Keratinocyte (primary cell): ENCODE data around the gene IL37.
"Not testable (repeated sequence)": the region's sequence is repeated elsewhere in the genome, so short reads cannot be mapped to it uniquely, and the experiment has no call there.

Source experiments
- EZH2 ChIP-seq: IDR thresholded peaks from one replicate; pipeline ENCODE4 v1.6.1; 2012; ENCODE audit warnings: inconsistent platforms, mild to moderate bottlenecking, low read length, moderate library complexity
- TF ChIP-seq, protein P1 (sequence below), 3 experiments: IDR thresholded peaks in 1 of 3; conservative IDR thresholded peaks in 1 of 3; optimal IDR thresholded peaks in 1 of 3; 2 replicates in 2 of 3; 3 replicates in 1 of 3; pipeline versions ENCODE3 to v1.5.1; 2011; ENCODE audit warnings: low read length in 3 of 3, mild to moderate bottlenecking in 3 of 3, moderate library complexity in 2 of 3, control low read depth in 1 of 3, inconsistent platforms in 1 of 3; ENCODE audit not compliant: insufficient read depth in 2 of 3; ENCODE audit errors: extremely low read depth in 1 of 3

DNA sequence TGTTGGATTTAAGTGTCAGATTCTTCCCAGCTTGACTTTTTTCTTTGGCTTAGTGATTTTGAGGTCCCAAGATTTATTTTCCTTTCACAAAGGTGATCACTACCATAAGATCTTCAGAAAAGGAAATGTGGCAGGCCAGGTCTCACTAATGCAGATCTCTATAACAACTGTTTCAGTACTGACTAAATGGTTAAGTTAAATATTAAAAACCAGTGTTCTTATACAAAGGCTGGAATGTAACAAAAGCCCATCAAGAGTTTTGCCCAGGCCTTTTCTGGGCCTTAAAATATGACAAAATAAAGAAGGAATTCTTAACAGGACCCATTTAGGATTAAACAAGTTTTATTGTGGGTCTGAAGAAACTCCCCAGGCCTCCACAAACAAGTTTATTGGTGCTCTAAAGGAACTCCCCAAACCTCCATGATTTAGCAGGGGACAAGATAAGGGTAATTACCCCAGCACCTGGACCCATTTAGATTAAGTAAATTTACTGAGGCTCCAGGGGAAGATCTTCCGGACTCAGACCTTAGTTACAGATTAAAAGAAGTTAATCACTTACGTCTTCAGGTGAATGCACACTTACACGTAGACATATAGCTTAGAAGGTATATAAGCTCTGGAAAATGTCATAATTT, 9.4 kb upstream of the IL37 start:
- TF ChIP-seq, protein P1, sequence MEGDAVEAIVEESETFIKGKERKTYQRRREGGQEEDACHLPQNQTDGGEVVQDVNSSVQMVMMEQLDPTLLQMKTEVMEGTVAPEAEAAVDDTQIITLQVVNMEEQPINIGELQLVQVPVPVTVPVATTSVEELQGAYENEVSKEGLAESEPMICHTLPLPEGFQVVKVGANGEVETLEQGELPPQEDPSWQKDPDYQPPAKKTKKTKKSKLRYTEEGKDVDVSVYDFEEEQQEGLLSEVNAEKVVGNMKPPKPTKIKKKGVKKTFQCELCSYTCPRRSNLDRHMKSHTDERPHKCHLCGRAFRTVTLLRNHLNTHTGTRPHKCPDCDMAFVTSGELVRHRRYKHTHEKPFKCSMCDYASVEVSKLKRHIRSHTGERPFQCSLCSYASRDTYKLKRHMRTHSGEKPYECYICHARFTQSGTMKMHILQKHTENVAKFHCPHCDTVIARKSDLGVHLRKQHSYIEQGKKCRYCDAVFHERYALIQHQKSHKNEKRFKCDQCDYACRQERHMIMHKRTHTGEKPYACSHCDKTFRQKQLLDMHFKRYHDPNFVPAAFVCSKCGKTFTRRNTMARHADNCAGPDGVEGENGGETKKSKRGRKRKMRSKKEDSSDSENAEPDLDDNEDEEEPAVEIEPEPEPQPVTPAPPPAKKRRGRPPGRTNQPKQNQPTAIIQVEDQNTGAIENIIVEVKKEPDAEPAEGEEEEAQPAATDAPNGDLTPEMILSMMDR (optimal IDR thresholded peaks at IDR 0.05 in 1 of 3, IDR thresholded peaks at IDR 0.05 in 1 of 3, conservative IDR thresholded peaks at IDR 0.05 in 1 of 3; ENCODE audit: extremely low read depth in 1 of 3, insufficient read depth in 2 of 3, low read length in 3 of 3), result not testable (repeated sequence)
- TF ChIP-seq EZH2, result not testable (repeated sequence)
